ENCODE results near the gene ZNF624.

Gene ZNF624

GRCh38 chr17:16593356-16594102 lies 60.1 kb downstream of the ZNF624 start:
- no peak for DNase-seq (ENCODE audit: low read depth)

GRCh38 chr17:16589097-16589969 lies 64.3 kb downstream of the ZNF624 start:
- peak; percentile 83 for DNase-seq (ENCODE audit: low read depth)

- no peak for DNase-seq (ENCODE audit: low read depth)
These were observed 67.9 kb downstream of the ZNF624 start for GRCh38 chr17:16585796-16586195.

- peak; percentile 88 for DNase-seq (ENCODE audit: low read depth)
These were observed 69.2 kb downstream of the ZNF624 start for GRCh38 chr17:16584273-16584995.

- no peak for DNase-seq (ENCODE audit: low read depth)
These were observed 69.9 kb downstream of the ZNF624 start for GRCh38 chr17:16583781-16584180.

GRCh38 chr17:16573466-16573865 lies 80.2 kb downstream of the ZNF624 start:
- no peak for DNase-seq (ENCODE audit: low read depth)
